LNCaP clone FGC (cell line): ENCODE results near the gene ENPP1.
A peak's percentile ranks its signal among the peaks of the same experiment; 100 is the strongest.

Experiments
- DNase-seq: peaks from one replicate; pipeline ENCODE4 v3.0.0-alpha.2; 2011; ENCODE audit warnings: low read depth
- H3K4me3 ChIP-seq: 2 replicates; pipeline ENCODE4 v1.5.1; 2011; ENCODE audit warnings: mild to moderate bottlenecking, low read depth, low read length, control low read depth
- TF ChIP-seq, protein P1 (sequence below): IDR thresholded peaks from 2 replicates; pipeline ENCODE4 v1.5.1; 2012; ENCODE audit warnings: mild to moderate bottlenecking; ENCODE audit not compliant: control insufficient read depth, insufficient read depth; ENCODE audit errors: extremely low read depth

ENPP1 gene

DNA sequence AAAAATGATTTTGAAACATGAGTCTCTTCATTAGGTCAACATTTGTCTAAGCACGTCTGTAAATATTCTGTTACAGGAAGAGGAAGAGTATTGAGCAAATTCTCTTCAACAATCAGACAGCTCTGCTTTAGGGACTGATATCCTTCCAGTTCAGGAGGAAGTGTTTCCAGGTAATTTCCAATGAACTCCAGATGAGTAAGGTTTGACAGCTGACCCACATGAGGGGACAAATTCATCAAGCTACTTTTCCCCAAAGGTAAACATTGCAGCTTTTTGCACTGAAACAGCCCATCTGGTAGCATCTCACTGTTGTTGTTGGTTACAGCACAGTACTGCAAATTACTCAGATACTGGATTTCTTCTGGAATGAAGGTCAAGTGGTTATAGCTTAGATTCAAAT lies 18.1 kb downstream of the ENPP1 start:
- no peak overlapping the region for H3K4me3 ChIP-seq
- DNase-seq: peak; percentile 63
- TF ChIP-seq, protein P1, sequence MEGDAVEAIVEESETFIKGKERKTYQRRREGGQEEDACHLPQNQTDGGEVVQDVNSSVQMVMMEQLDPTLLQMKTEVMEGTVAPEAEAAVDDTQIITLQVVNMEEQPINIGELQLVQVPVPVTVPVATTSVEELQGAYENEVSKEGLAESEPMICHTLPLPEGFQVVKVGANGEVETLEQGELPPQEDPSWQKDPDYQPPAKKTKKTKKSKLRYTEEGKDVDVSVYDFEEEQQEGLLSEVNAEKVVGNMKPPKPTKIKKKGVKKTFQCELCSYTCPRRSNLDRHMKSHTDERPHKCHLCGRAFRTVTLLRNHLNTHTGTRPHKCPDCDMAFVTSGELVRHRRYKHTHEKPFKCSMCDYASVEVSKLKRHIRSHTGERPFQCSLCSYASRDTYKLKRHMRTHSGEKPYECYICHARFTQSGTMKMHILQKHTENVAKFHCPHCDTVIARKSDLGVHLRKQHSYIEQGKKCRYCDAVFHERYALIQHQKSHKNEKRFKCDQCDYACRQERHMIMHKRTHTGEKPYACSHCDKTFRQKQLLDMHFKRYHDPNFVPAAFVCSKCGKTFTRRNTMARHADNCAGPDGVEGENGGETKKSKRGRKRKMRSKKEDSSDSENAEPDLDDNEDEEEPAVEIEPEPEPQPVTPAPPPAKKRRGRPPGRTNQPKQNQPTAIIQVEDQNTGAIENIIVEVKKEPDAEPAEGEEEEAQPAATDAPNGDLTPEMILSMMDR: no peak

DNA sequence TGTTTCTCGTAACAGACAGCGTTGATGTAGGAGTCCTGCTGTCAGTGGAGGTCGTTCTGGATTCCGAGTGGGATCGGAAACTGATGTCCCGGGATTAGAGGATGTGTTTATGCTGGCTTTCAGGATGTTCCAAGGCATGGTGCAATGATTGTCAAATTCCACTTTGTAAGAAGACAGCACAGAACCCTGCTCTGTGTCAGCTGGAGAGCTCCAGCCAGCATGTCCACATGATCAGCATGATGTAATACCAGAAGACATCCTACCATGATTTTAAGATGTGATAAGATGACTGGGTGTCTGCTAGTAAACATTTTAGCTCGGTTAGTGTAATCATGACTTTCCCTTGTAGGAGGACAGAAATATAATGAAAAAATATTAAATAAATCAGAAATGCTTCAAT lies 20.3 kb downstream of the ENPP1 start:
- no peak overlapping the region for H3K4me3 ChIP-seq
- TF ChIP-seq, protein P1: no peak
- no peak for DNase-seq

DNA sequence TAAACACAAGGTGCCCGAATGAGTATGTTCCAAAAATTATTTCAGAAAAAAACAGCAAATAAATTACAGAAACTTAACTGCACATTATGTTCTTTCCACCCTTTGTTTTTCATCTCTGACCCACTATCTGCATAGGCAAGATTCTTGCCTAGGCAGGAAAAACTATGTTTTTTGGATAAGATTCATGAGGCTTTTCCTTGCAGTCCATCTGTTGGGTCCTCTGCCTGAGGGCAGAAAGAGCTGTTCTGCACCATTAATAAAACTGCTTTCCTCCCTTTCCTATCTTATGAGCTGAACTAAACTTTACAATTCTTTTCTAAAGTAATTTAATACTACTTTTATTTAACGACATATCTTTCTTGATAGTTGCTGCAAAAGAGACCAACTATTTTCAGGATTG lies 21.1 kb downstream of the ENPP1 start:
- TF ChIP-seq, protein P1: no peak
- H3K4me3 ChIP-seq: no peak overlapping the region

GRCh38 chr6:131831392-131831791 lies 23.6 kb downstream of the ENPP1 start:
- no peak overlapping the region for H3K4me3 ChIP-seq
- no peak for DNase-seq
- TF ChIP-seq, protein P1: no peak

More for the DNA sequence above, 21.1 kb downstream of the ENPP1 start:
- DNase-seq: no peak

GRCh38 chr6:131831886-131832285 lies 24.1 kb downstream of the ENPP1 start:
- TF ChIP-seq, protein P1: no peak
- H3K4me3 ChIP-seq: no peak overlapping the region
- DNase-seq: no peak

- no peak overlapping the region for H3K4me3 ChIP-seq
- TF ChIP-seq, protein P1: no peak
- DNase-seq: no peak
Measured at GRCh38 chr6:131832363-131832762, 24.5 kb downstream of the ENPP1 start.

- no peak for DNase-seq
- TF ChIP-seq, protein P1: no peak
- H3K4me3 ChIP-seq: no peak overlapping the region
Measured at GRCh38 chr6:131838051-131838450, 30.2 kb downstream of the ENPP1 start.
